Liver (tissue), 3 donors: ENCODE data around the gene MR1.

Source experiments
- EGR1 ChIP-seq, 2 donors: IDR thresholded peaks; 2 replicates each; pipeline ENCODE4 v1.6.1; 2016 to 2018; ENCODE audit warnings: antibody characterized with exemption in 2 of 2, low read depth in 2 of 2
- FOXA1 ChIP-seq: IDR thresholded peaks from 2 replicates; pipeline ENCODE4 v1.6.1; 2016; ENCODE audit warnings: antibody characterized with exemption
- GABPA ChIP-seq, 2 donors: IDR thresholded peaks in 1 of 2; conservative IDR thresholded peaks in 1 of 2; 2 replicates each; pipeline ENCODE4 v1.6.1; 2016; ENCODE audit warnings: antibody characterized with exemption in 2 of 2, mild to moderate bottlenecking in 1 of 2, moderate library complexity in 1 of 2
- HNF4A ChIP-seq, 2 donors: conservative IDR thresholded peaks; 2 replicates each; pipeline ENCODE4 v1.6.1; 2016; ENCODE audit warnings: antibody characterized with exemption in 2 of 2, mild to moderate bottlenecking in 2 of 2
- RAD21 ChIP-seq, 2 donors: IDR thresholded peaks; 2 replicates each; pipeline ENCODE4 v1.6.1; 2016; ENCODE audit warnings: antibody characterized with exemption in 2 of 2, mild to moderate bottlenecking in 2 of 2
- RXRA ChIP-seq, 2 donors: IDR thresholded peaks; 2 replicates each; pipeline ENCODE4 v1.6.1; 2017 to 2018; ENCODE audit warnings: antibody characterized with exemption in 2 of 2, mild to moderate bottlenecking in 1 of 2
- SP1 ChIP-seq: IDR thresholded peaks from 2 replicates; pipeline ENCODE4 v1.6.1; 2018; ENCODE audit warnings: antibody characterized with exemption, mild to moderate bottlenecking
- TAF1 ChIP-seq: conservative IDR thresholded peaks from 2 replicates; pipeline ENCODE4 v1.6.1; 2016; ENCODE audit warnings: antibody characterized with exemption, mild to moderate bottlenecking
- YY1 ChIP-seq: IDR thresholded peaks from 2 replicates; pipeline ENCODE4 v1.6.1; 2016; ENCODE audit warnings: antibody characterized with exemption, mild to moderate bottlenecking
- TF ChIP-seq, protein P1 (sequence below): fragments of 150-350 bp; IDR thresholded peaks from 2 replicates; pipeline ENCODE4 v1.5.1; 2017; ENCODE audit warnings: improper control_type of control experiment, low read depth, low read length; ENCODE audit not compliant: missing input control
- TF ChIP-seq, protein P2 (sequence below): IDR thresholded peaks from 2 replicates; pipeline ENCODE4 v1.6.1; 2016; ENCODE audit warnings: antibody characterized with exemption
- TF ChIP-seq, protein P3 (sequence below): IDR thresholded peaks from 2 replicates; pipeline ENCODE4 v1.6.1; 2016; ENCODE audit warnings: antibody characterized with exemption
- TF ChIP-seq, protein P4 (sequence below): IDR thresholded peaks from 2 replicates; pipeline ENCODE4 v1.6.1; 2016; ENCODE audit warnings: antibody characterized with exemption, mild to moderate bottlenecking
- TF ChIP-seq, protein P5 (sequence below): IDR thresholded peaks from 2 replicates; pipeline ENCODE4 v1.6.1; 2016; ENCODE audit warnings: antibody characterized with exemption
- donor health status: healthy.
- donor health status: healthy.

DNA sequence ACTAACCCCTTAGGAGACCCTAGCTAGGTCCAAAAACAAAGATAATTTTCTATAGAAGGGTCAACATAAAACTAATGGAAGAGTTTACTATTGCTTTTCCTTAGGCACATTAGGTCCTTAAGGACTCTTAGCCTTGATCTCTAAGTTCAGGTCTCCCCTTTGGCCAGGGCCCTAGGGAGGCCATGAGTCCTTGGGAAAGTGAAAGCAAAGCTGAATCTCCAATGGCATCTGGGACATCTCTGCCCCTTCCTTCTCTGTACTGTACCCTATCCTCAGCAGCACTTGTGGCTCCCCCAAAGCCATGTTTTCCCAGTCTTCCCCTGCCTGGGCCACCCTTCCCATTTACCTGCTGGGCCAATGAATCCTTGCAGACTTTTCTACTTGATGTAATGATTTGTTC, 69.1 kb downstream of the MR1 start:
- TF ChIP-seq, protein P1, sequence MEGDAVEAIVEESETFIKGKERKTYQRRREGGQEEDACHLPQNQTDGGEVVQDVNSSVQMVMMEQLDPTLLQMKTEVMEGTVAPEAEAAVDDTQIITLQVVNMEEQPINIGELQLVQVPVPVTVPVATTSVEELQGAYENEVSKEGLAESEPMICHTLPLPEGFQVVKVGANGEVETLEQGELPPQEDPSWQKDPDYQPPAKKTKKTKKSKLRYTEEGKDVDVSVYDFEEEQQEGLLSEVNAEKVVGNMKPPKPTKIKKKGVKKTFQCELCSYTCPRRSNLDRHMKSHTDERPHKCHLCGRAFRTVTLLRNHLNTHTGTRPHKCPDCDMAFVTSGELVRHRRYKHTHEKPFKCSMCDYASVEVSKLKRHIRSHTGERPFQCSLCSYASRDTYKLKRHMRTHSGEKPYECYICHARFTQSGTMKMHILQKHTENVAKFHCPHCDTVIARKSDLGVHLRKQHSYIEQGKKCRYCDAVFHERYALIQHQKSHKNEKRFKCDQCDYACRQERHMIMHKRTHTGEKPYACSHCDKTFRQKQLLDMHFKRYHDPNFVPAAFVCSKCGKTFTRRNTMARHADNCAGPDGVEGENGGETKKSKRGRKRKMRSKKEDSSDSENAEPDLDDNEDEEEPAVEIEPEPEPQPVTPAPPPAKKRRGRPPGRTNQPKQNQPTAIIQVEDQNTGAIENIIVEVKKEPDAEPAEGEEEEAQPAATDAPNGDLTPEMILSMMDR = no peak
- TF ChIP-seq RAD21 (IDR thresholded peaks at IDR 0.05) (no peak), GABPA (IDR thresholded peaks at IDR 0.05 in 1 of 2, conservative IDR thresholded peaks at IDR 0.05 in 1 of 2) (no peak), YY1 (no peak), EGR1 (IDR thresholded peaks at IDR 0.05; ENCODE audit: low read depth in 2 of 2) (no peak), SP1 (no peak), TAF1 (no peak), RXRA (IDR thresholded peaks at IDR 0.05) (no peak), FOXA1 (no peak), HNF4A (conservative IDR thresholded peaks at IDR 0.05) (no peak)
- TF ChIP-seq, protein P2, sequence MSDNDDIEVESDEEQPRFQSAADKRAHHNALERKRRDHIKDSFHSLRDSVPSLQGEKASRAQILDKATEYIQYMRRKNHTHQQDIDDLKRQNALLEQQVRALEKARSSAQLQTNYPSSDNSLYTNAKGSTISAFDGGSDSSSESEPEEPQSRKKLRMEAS = no peak
- TF ChIP-seq, protein P3, sequence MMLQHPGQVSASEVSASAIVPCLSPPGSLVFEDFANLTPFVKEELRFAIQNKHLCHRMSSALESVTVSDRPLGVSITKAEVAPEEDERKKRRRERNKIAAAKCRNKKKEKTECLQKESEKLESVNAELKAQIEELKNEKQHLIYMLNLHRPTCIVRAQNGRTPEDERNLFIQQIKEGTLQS = no peak
- TF ChIP-seq, protein P4, sequence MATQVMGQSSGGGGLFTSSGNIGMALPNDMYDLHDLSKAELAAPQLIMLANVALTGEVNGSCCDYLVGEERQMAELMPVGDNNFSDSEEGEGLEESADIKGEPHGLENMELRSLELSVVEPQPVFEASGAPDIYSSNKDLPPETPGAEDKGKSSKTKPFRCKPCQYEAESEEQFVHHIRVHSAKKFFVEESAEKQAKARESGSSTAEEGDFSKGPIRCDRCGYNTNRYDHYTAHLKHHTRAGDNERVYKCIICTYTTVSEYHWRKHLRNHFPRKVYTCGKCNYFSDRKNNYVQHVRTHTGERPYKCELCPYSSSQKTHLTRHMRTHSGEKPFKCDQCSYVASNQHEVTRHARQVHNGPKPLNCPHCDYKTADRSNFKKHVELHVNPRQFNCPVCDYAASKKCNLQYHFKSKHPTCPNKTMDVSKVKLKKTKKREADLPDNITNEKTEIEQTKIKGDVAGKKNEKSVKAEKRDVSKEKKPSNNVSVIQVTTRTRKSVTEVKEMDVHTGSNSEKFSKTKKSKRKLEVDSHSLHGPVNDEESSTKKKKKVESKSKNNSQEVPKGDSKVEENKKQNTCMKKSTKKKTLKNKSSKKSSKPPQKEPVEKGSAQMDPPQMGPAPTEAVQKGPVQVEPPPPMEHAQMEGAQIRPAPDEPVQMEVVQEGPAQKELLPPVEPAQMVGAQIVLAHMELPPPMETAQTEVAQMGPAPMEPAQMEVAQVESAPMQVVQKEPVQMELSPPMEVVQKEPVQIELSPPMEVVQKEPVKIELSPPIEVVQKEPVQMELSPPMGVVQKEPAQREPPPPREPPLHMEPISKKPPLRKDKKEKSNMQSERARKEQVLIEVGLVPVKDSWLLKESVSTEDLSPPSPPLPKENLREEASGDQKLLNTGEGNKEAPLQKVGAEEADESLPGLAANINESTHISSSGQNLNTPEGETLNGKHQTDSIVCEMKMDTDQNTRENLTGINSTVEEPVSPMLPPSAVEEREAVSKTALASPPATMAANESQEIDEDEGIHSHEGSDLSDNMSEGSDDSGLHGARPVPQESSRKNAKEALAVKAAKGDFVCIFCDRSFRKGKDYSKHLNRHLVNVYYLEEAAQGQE = no peak
- TF ChIP-seq, protein P5, sequence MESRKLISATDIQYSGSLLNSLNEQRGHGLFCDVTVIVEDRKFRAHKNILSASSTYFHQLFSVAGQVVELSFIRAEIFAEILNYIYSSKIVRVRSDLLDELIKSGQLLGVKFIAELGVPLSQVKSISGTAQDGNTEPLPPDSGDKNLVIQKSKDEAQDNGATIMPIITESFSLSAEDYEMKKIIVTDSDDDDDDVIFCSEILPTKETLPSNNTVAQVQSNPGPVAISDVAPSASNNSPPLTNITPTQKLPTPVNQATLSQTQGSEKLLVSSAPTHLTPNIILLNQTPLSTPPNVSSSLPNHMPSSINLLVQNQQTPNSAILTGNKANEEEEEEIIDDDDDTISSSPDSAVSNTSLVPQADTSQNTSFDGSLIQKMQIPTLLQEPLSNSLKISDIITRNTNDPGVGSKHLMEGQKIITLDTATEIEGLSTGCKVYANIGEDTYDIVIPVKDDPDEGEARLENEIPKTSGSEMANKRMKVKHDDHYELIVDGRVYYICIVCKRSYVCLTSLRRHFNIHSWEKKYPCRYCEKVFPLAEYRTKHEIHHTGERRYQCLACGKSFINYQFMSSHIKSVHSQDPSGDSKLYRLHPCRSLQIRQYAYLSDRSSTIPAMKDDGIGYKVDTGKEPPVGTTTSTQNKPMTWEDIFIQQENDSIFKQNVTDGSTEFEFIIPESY = no peak
